Esophagus mucosa (tissue), 1 donor: ENCODE data around the gene NHLH1. TPM values are rescaled to one million over a fixed set of nuclear protein-coding genes. Genes with fewer than 3 reads are reported as not detected.
"Not testable (repeated sequence)": the region's sequence is repeated elsewhere in the genome, so short reads cannot be mapped to it uniquely, and the experiment has no call there.

Experiments used
- ATAC-seq: fragments of 200-7000 bp; cut with Tn5 transposase; one replicate; pipeline ENCODE4 v1.9.1; 2020
- total RNA-seq: library from RNA; stranded (reverse); gene quantifications from one replicate; pipeline ENCODE4 v1.2.4, GENCODE V29; 2023
- donor health status: DM: yes; HTN: yes; CAD: no.

NHLH1 gene
- total RNA-seq, 1 donor from 2014 or later, result 0.08 TPM

- not testable (repeated sequence) for ATAC-seq
These were observed 17.9 kb downstream of the NHLH1 start for GRCh38 chr1:160384812-160385211.

- not testable (repeated sequence) for ATAC-seq
These were observed 21.5 kb downstream of the NHLH1 start for GRCh38 chr1:160388406-160388805.

GRCh38 chr1:160394673-160395072 lies 27.8 kb downstream of the NHLH1 start:
- no peak for ATAC-seq

DNA sequence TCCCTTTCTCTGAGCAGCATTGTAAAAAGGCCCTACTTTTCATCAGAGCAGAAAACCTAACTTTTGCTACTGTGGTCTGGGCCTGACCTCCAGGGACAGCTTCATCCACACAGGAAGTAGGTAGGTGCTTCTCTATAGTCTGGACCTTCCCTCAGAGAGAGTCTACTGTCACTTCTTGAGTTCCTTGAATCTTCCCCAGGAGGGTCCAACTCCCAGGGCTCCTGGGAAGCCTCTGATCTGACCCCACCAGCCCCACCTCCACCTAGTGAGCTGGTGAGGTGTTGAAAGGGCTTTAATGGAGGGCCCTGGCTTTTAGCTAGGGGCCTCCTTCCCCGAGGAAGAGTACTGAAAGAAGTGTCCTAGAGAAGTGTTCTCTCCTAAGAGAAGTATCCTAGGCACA lies 30.8 kb downstream of the NHLH1 start:
- no peak for ATAC-seq

- peak; percentile 75 for ATAC-seq
These were observed 32.0 kb downstream of the NHLH1 start for GRCh38 chr1:160398823-160399222.

DNA sequence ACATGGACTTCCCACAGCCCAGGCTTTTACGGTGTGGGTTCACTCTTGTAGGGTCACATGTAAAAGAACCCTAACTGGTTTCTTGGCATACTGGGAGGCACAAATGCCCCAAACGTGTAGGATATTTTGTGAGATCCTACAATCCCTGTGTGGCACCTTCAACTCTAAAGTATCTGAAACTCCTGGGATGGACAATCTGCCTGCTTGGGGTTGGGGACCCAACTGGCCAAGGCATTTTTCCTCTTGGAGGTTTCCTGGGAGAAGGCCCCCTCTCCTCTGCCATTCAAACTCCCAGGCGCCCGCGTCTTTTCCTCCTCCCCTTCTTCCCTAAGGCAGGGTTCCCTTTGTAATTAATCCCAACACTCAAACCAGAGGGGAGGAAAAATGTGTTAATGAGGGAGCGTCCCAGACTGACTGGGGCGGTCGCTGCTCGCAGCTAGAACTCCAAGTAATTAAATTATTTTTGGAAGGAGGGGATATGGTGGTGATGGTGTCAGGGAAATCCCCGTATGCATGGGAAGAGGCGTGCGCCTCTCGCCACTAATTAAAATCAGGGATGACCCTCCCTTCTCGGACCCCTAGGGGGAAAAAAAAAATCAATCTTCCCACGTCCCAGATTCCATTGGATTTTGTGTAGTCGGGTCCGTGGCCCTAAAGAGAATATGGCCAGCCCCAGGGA lies 32.8 kb downstream of the NHLH1 start:
- ATAC-seq, result no peak

DNA sequence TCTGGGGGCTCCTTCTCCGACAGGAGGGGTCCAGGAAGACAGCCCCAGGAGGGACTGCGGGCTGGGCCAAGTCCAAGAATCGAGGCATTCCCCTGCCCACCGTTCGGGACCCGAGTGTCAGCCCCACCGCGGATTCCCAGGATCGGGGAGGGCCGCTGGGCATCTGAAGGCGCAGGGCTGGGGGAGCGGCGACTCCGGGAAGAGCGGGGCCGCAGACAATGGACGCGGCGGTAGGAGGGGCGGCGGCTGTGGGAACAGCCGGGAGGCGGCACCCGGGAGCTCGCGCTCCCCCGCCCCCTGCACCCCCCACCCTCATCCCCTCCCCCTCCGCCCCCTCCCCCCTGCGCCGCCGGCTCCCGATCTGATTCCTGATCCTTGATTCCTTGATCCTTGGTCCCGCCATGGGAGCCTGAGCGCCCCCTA lies 33.4 kb downstream of the NHLH1 start, which contains the start of gene VANGL2:
Gene VANGL2 (plus strand): TSS at position 342 of the 423 bp plus-strand sequence. CDS start 15,274 bp downstream, outside the sequence.
- peak; percentile 80 for ATAC-seq

DNA sequence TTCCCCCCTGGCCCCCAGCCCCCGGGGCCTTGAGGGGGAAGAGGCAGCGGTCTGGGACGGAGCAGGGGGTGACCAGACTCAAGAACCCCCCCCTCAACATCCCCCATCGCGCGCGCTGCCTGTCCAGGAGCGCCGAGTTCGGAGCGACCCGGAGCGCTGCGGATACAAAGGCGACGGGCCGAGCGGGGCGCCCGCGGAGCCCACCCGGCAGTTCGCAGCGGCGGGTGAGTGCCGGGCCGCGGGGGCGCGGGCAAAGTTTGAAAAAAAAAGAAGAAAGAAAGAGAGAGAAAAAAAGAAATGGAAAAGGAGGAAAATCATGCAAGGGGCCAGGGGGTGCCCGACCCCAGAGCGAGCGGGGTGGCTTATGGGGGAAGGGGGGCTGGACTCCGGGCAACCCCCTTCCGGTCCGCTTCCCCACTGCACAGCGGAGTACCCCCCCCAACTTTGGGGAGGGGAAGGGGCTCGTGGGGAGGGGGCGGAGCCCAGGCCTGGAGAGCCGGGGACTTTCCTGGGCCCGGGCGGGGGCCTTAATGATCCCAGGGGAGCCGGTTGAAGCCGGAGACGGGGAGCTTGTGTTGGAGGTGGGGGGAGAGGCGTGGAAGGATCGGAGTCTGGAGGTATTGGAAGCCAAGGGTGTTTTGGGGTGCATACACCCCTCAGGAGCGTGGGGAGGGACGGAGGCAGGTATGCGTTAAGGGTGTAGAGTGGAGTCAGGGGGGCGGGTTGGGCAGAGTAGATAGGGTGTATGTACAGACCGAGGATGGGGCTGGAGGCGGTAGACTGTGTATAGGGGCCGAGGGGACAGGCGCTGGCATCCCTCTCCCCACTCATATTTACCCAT lies 34.0 kb downstream of the NHLH1 start:
- ATAC-seq, result peak; percentile 6

- ATAC-seq, result no peak
These were observed 34.6 kb downstream of the NHLH1 start for GRCh38 chr1:160401487-160401805.

DNA sequence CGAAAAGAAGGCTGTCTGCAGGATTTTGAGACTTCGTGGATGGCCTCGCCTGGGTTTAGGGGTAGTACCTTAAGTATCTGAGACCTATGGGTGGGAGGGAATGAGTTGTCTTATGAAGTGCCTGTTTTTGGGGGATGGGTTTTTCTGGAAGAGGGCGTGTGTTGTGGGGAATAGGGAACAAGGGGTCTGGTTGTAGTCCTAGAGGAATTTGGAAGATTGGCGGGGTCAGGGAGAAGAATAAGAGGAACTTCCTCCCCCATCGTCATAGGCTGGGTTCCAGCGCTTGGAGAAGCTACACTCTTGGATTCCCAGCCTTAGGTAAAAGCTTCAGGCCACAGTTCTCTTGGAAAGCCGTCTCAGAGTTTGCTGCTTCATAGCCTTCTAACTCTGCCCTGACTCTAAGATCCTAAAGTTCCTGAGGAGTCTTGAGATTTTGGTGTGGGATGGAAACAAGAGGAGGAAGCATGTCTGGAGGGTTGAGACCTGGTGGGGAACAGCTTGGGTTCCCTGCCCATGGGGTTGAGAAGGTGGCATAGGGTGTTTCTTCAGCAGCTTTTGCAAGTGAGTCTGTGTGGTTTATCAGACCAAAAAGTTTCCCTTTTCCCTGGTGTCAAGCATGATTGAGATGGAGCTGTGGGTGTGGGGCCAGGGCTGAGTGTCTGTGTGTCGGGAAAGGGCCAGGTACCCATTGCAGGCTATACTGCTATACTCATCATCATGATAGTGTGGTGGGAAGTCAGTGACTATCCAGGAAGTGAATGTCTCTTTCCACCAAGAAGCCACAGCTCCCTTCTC lies 35.3 kb downstream of the NHLH1 start:
- no peak for ATAC-seq

GRCh38 chr1:160403244-160403643 lies 36.4 kb downstream of the NHLH1 start:
- no peak for ATAC-seq

DNA sequence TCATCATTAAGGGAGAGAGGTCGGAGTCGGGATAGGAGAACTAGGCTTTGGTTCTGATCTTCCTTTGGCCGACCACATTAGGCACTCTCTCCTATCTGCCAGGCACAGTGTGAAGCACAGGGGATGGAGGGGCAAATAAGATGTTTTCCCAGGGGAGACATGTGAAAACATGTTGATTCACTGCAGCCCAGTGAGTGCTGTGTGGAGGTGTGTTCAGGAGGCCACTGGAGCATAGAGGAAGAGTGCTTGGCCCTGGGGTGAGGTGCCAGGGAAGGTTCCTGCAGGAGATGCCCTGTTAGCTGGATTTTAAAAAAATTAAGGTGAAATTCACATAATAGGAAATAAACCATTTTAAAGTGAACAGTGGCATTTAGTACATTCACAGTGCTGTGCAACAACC lies 37.2 kb downstream of the NHLH1 start:
- ATAC-seq, result no peak

DNA sequence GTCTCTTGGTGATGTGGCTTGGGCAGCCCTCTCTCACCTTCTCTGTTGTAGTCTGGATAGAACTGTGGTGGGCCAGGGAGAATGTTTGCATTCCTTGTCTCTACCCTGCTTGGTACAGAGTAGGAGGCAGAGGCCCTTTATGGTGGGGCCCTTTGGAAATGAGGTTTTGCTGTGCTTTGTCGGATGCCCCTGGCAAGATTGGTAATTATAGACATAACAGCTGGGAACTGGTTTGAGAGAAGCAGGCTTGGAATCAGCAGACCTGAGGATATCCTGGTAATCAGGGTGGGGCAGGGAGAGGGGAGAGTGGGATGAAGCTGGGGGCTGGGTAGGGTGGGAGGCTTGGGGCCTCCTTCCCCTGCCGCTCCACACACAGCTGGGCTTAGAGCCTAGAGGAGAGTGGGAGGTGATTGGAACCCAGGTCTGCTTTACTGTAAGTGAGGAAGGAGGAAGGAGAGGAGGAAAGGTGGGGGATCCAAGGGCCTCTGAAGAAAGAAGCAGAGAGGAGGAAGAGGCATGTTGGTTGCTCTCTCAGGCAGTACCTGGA lies 38.5 kb downstream of the NHLH1 start:
- ATAC-seq, result no peak

- peak; percentile 14 for ATAC-seq
These were observed 39.5 kb downstream of the NHLH1 start for GRCh38 chr1:160406131-160406968.

GRCh38 chr1:160407839-160408801 lies 41.2 kb downstream of the NHLH1 start:
- ATAC-seq, result peak; percentile 88

GRCh38 chr1:160408864-160409263 lies 42.0 kb downstream of the NHLH1 start:
- ATAC-seq, result no peak

DNA sequence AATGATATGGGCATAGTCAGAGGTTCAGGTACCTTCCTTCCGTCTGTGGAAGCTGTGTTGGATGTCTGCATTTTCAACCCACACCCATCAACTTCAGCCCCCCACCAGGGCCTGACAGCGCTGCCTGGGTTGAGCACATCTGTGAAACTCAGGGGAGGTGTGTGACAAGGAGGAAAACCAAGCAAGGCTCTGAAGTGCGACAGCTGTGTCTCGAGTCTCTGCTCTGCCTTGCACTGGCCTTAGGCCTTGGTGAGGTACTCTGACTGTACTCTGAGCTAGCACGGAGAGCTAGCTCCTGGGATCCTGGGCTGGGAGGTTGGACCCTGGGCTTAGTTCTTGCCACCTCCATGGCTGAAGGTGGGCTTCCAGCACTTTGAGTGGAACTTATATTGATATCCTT lies 42.6 kb downstream of the NHLH1 start:
- no peak for ATAC-seq

DNA sequence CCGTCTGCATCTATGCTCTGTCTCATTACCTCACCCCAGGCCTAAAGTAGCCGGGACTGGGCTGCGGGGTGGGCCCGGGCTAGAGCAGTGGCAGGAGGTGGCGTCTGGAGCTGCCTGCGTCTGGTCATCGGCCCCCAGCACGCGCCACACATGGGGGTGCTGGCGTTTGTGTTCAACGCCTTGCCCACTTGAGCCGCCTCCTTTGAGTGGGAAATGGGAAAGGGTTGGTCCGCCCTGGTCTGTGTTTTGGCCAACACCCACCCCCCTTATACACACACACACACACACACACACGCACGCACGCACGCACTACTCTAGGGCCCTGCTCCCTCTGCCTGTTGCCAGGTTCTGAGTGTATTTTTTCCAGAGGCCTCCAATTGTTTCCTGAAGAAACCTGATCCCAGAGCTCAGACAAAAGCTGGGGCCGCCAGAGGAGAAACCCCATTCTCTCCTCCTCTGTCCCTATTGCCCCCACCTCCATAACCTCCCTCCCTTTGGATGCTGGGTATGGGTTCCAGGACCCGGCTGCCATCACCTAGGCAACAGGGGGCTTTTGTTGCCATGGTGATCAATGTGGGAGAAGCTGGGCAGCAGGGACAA lies 43.6 kb downstream of the NHLH1 start:
- ATAC-seq, result no peak

GRCh38 chr1:160411271-160412027 lies 44.6 kb downstream of the NHLH1 start:
- no peak for ATAC-seq

GRCh38 chr1:160412028-160412362 lies 45.1 kb downstream of the NHLH1 start:
- no peak for ATAC-seq
